Pancreas (tissue), 10 donors: ENCODE measurements around the gene RRP36. TPM values are rescaled to one million over a fixed set of nuclear protein-coding genes. Genes with fewer than 3 reads are reported as not detected.

Source experiments
- ATAC-seq, 4 donors: fragments of 200-7000 bp; cut with Tn5 transposase; one replicate each; pipeline versions ENCODE4 v1.8.0 to v1.9.1; 2020; ENCODE audit warnings: mild to moderate bottlenecking in 4 of 4, moderate library complexity in 4 of 4
- DNase-seq, 6 donors: peaks; one replicate each; pipeline ENCODE4 v3.0.0-alpha.2; 2020
- FAIRE-seq: peaks from 2 replicates; lab custom pipeline; 2012; peaks lifted over from hg19 to GRCh38; lab: Jason Lieb, UNC
- H3K27ac ChIP-seq, 4 donors: fragments of 200-600 bp; sonication (generic); 1 replicate in 3 of 4; 2 replicates in 1 of 4; pipeline versions ENCODE4 v1.5.0 to v1.8.0; 2020
- H3K27me3 ChIP-seq, 4 donors: fragments of 200-600 bp; one replicate each; pipeline ENCODE4 v1.8.0; 2021
- H3K36me3 ChIP-seq, 3 donors: fragments of 200-600 bp; sonication (generic) in 1 of 3; one replicate each; pipeline versions ENCODE4 v1.5.0 to v1.8.0; 2020 to 2021
- H3K4me1 ChIP-seq, 3 donors: fragments of 200-600 bp; one replicate each; pipeline ENCODE4 v1.8.0; 2021
- H3K4me3 ChIP-seq, 4 donors: fragments of 200-600 bp; sonication (generic) in 2 of 4; one replicate each; pipeline versions ENCODE4 v1.5.0 to v1.8.0; 2020 to 2021
- H3K9me3 ChIP-seq, 4 donors: fragments of 200-600 bp; one replicate each; pipeline ENCODE4 v1.8.0; 2021
- WGBS, 2 donors: extraction: QIAGEN DNeasy Blood & Tissue Kit; methylation state at CpG; one replicate each; pipeline ENCODE4 v1.1.7; 2013; 5-methylcytosine and 5-hydroxymethylcytosine counted together
- intact Hi-C, 3 donors: fragments of 100-400 bp; cut with DNase I; formaldehyde crosslinking; loops; one replicate each; pipeline versions ENCODE4 v1.11.1 to v1.14.2; 2022
- polyA plus RNA-seq, 2 donors: library from polyadenylated mRNA; stranded (reverse); fragments of 200-250 nt; gene quantifications; one replicate each; pipeline ENCODE4 v1.2.3, GENCODE V29; 2013
- total RNA-seq, 6 donors: library from RNA; stranded (reverse); fragmentation: NEBNext Ultra II Directional in 4 of 6; extraction: Animal tissue kit (Norgen Biotek cat#: 25700) in 4 of 6; gene quantifications; one replicate each; pipeline versions ENCODE4 v1.2.1 to v1.2.4, GENCODE V29; 2021 to 2023
- TF ChIP-seq, protein P1 (sequence below), 4 donors: fragments of 200-600 bp; sonication (generic) in 3 of 4; IDR thresholded peaks; one replicate each; pipeline versions ENCODE4 v1.5.0 to v1.8.0; 2021; ENCODE audit warnings: antibody characterized with exemption in 4 of 4
- donor health status: healthy with polysubstance abuse.
- donor health status: DM: no; HTN: no; CAD: no; lungs with moderate emphysema.
- donor health status: DM: no; HTN: no; CAD: no.
- donor health status: control.
- donor health status: control.
- donor health status: Bipolar disorder and iron deficiency.
- donor health status: DM: yes; HTN: yes; CAD: no.
- donor health status: DM: no; HTN: no; CAD: no.
- donor health status: DM: no; HTN: no; CAD: no.
- donor health status: DM: yes; HTN: yes; CAD: no.

The RRP36 gene
- total and polyA plus RNA-seq, 8 donors = 13.2 to 32.9 (median 22.3) TPM

DNA sequence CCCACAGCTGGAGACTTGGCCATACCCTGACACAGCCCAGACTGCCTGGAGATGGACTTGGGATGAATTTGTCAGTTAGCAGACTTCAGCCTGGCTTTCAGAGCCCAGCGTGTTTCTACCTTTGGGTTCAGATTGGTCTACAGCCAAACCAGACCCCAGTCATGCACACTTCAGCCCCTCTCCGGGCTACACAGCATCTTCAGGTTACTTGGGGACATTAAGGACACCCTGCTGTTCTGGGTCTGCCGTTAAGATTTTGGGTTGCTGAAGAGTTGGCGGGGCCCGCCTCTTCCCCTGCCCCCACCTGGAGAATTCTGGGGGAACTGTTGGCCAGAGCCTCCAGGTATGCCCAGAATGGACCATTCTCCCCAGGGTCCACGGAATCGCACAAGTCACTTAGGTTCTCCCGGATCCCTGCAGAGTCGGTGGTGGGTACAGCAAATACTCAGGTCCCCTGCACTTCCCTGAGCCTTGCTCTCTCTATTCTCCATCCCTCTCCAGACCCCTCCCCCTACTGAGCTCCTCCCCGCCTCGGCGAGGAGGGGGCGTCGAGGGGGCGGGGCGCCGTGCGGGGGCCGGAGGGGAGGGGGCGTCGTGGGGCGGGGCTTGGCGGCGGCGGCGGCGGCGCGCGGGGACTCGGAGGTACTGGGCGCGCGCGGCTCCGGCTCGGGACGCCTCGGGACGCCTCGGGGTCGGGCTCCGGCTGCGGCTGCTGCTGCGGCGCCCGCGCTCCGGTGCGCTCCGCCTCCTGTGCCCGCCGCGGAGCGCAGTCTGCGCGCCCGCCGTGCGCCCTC is 54.4 kb downstream of the RRP36 start, which contains the start of gene PTK7:
TSS of gene PTK7 (plus strand) at position 645 of the 794 bp plus-strand sequence. CDS start 175 bp downstream, outside the sequence.
- peak within 1 kb of the TSS; percentile 61 to 83 (median 68) for H3K4me3 ChIP-seq
- peak within 1 kb of the TSS; percentile 1 to 53 (median 35) for H3K27ac ChIP-seq
- WGBS, 2 donors = 5 to 7% methylated on average over 38 to 60 of the region's 60 CpGs
- ATAC-seq (peak; percentile 71 to 85 (median 80)), DNase-seq (peak; percentile 35 to 84 (median 74)), FAIRE-seq (no peak)
- TF ChIP-seq, protein P1, sequence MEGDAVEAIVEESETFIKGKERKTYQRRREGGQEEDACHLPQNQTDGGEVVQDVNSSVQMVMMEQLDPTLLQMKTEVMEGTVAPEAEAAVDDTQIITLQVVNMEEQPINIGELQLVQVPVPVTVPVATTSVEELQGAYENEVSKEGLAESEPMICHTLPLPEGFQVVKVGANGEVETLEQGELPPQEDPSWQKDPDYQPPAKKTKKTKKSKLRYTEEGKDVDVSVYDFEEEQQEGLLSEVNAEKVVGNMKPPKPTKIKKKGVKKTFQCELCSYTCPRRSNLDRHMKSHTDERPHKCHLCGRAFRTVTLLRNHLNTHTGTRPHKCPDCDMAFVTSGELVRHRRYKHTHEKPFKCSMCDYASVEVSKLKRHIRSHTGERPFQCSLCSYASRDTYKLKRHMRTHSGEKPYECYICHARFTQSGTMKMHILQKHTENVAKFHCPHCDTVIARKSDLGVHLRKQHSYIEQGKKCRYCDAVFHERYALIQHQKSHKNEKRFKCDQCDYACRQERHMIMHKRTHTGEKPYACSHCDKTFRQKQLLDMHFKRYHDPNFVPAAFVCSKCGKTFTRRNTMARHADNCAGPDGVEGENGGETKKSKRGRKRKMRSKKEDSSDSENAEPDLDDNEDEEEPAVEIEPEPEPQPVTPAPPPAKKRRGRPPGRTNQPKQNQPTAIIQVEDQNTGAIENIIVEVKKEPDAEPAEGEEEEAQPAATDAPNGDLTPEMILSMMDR (IDR thresholded peaks at IDR 0.05) = no peak
- H3K9me3 ChIP-seq = no peaks in the 10 kb centered on the region
- H3K36me3 ChIP-seq = no peaks in the 10 kb centered on the region
- intact Hi-C loops = loop anchor here in 1 of 3 donors (10.0 kb wide), 1 partner anchor 59 kb away; no protein-coding TSS in a partner anchor
- H3K27me3 ChIP-seq = no peaks in the 10 kb centered on the region
- no peaks in the 10 kb centered on the region for H3K4me1 ChIP-seq

DNA sequence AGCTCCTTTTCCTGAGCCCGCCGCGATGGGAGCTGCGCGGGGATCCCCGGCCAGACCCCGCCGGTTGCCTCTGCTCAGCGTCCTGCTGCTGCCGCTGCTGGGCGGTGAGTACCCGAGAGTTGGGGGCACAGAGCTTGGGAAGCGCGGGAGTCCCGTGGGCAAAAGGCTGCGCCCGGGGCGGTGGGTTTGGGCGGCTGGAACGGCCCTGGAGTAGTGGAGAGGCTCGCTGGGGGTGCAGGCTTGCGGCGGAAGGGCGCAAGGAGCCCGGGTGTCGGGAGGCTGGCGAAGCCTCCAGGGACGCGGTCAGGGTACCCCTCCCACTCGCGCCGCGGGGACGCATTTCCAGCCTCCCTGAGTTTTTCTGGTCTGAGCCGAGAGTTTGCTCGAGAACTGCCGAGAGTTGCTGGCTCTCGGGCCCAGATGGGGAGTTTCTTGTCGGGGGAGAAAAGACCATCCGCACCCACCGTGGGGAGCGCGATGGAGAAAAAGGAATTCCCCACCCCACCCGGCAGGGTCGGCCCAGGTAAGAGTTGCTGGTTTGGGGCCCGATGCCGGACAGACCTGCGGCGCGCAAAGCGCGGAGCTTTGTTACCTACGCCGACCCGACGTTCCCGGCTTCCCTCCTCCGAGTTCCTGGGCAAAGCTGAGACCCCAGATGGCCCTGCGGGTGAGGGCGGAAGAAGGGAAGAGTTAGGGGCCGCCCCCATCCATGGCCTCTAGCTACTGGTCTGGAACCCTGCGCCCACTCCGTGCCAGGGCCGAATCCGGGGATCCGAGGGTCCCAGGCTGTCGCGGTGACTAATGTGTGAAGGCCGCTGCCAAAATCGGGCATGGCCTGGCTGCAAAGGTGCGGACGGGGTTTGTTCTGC is 55.3 kb downstream of the RRP36 start:
- peak in 5 of 6 donors; percentile 21 to 71 (median 49) for DNase-seq
- Histone ChIP-seq H3K9me3 (no peaks in the 10 kb centered on the region), H3K4me1 (no peaks in the 10 kb centered on the region), H3K27me3 (no peaks in the 10 kb centered on the region), H3K27ac (peak overlapping the region; percentile 1 to 53 (median 35)), H3K4me3 (peak overlapping the region; percentile 61 to 83 (median 68)), H3K36me3 (no peaks in the 10 kb centered on the region)
- FAIRE-seq = no peak
- intact Hi-C loops = loop anchor here in 1 of 3 donors (10.0 kb wide), 1 partner anchor 58 kb away; no protein-coding TSS in a partner anchor
- TF ChIP-seq, protein P1 (IDR thresholded peaks at IDR 0.05) = no peak
- peak; percentile 53 to 62 (median 55) for ATAC-seq
- WGBS, 2 donors = 1% methylated on average over 62 to 72 of the region's 72 CpGs

DNA sequence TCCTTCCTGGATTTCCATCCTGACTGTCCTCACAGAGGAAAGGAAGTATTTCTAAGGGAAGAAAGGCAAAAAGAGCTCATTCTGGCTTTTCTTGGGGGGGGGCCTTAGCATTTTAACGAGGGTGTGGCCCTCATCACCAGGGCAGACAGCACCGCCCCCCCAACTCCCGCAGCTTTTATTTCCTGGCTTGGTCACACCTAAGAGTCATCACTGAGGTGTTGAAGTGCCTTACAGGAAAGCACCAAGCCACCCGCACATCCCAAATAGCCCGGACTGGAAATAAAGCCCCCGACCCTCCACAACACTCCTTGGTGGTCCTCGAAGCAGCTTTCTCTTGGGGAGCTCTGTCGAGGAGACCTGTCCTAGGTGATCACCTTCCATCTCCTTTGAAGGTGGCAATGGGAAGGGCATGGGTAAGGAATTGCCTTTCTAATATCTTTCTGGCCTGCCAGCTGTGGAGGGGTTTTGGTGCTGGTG is 55.9 kb downstream of the RRP36 start:
- H3K4me1 ChIP-seq = no peaks in the 10 kb centered on the region
- no peaks in the 10 kb centered on the region for H3K27me3 ChIP-seq
- H3K4me3 ChIP-seq = peak overlapping the region; percentile 61 to 83 (median 68)
- FAIRE-seq = no peak
- 37 to 39% methylated on average over 8 of the region's 8 CpGs for WGBS, 2 donors
- TF ChIP-seq, protein P1 (IDR thresholded peaks at IDR 0.05) = no peak
- H3K27ac ChIP-seq = no peak overlapping the region
- DNase-seq = no peak
- intact Hi-C loops = loop anchor here in 1 of 3 donors (10.0 kb wide), 1 partner anchor 57 kb away; no protein-coding TSS in a partner anchor
- no peaks in the 10 kb centered on the region for H3K9me3 ChIP-seq
- no peaks in the 10 kb centered on the region for H3K36me3 ChIP-seq
- ATAC-seq = peak in 1 of 4 donors; percentile 19

DNA sequence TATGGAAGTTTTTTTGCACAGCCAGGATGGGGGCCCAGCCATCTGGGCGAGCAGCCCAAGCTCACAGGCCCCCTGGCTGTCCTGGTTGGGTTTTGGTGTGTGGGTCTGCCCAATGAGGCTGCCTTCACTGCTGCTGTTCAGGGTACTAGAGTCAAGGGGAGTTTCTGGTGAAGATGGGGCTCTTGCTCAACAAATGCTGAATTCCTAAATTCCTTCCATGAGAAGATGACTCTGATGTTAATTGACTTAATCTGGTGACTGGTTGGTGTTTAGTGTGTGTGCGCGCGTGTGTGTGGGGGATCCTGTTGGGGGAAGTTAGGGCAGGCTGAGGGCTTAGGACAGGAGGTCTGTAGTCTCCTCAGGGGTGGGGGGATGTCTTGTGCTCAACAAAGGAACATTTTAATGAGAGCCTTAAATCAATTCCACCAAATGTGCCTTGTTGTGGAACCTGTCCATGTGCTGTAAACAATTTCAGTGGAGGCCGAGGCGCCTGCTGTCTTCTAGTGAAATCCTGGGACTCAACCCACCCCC is 56.6 kb downstream of the RRP36 start:
- WGBS, 2 donors = 90 to 94% methylated on average over 6 of the region's 6 CpGs
- ATAC-seq (no peak), FAIRE-seq (no peak), DNase-seq (no peak)
- H3K27me3 ChIP-seq = no peaks in the 10 kb centered on the region
- H3K9me3 ChIP-seq = no peaks in the 10 kb centered on the region
- no peaks in the 10 kb centered on the region for H3K4me1 ChIP-seq
- H3K4me3 ChIP-seq = no peak overlapping the region
- H3K36me3 ChIP-seq = no peaks in the 10 kb centered on the region
- no peak overlapping the region for H3K27ac ChIP-seq
- intact Hi-C loops = loop anchor here in 1 of 3 donors (10.0 kb wide), 1 partner anchor 57 kb away; no protein-coding TSS in a partner anchor
- TF ChIP-seq, protein P1 (IDR thresholded peaks at IDR 0.05) = no peak
